GM12891 (cell line): ENCODE data around the gene NLN.

Experiments used
- POLR2A ChIP-seq: IDR thresholded peaks from 2 replicates; pipeline ENCODE4 v1.6.1; 2011; ENCODE audit warnings: low read depth, low read length, control low read depth
- POLR2AphosphoS5 ChIP-seq: IDR thresholded peaks from 2 replicates; pipeline ENCODE4 v1.6.1; 2011; ENCODE audit warnings: low read depth, low read length, control low read depth
- SPI1 ChIP-seq: IDR thresholded peaks from 2 replicates; pipeline ENCODE4 v1.6.1; 2011; ENCODE audit warnings: low read depth, low read length, control low read depth
- TAF1 ChIP-seq: IDR thresholded peaks from 2 replicates; pipeline ENCODE4 v1.6.1; 2011; ENCODE audit warnings: low read depth, low read length, control low read depth

DNA sequence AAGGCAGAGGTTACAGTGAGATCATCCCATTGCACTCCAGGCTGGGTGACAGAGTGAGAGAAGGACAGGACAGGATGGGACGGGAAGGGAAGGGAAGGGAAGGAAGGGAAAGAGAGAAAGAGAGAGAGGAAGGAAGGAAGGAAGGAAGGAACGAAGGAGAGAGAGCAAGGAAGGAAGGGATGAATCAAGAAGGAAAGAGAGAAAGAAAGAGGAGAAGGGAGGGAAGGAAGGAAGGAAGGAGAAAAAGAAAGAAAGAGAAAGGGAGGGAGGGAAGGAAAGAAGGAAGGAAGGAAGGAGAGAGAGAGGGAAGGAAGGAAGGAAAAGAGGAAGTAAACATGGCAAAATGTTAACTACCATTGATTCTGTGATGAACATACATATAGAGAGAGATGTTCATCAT lies 28.9 kb upstream of the NLN start:
- TF ChIP-seq POLR2AphosphoS5 (no peak), POLR2A (no peak), TAF1 (no peak), SPI1 (no peak)
